GM19438 (cell line): Measurements from ENCODE around the gene NDUFA8.
"Not testable (repeated sequence)": the region's sequence is repeated elsewhere in the genome, so short reads cannot be mapped to it uniquely, and the experiment has no call there.

ENCODE experiments used
- ATAC-seq: cut with Tn5 transposase; IDR thresholded peaks from one replicate; pipeline ENCODE4 v1.9.1; 2021; ENCODE audit warnings: low read depth; ENCODE audit not compliant: unreplicated experiment

NDUFA8 gene

DNA sequence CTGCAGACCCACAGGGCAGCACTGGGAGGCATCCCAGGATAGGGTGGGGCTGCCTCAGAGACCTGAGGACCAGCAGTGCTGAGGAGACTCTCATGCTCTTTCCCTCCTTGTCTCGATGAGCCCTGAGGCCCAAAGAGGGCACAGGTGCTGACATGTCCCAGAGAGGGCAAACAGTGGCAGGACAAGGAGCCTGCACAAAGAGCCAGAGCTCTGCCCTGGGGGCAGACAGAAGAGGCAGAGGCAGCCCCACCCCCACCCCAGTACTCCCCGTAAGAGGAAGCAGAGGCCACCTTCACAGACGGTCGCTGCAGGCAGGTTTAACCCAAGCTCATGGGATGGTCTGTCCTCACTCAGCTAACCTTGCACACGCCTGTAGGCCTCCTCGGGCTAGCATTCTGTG is 37.1 kb downstream of the NDUFA8 start:
- no peak for ATAC-seq

GRCh38 chr9:122121931-122122330 is 37.6 kb downstream of the NDUFA8 start:
- ATAC-seq = no peak

DNA sequence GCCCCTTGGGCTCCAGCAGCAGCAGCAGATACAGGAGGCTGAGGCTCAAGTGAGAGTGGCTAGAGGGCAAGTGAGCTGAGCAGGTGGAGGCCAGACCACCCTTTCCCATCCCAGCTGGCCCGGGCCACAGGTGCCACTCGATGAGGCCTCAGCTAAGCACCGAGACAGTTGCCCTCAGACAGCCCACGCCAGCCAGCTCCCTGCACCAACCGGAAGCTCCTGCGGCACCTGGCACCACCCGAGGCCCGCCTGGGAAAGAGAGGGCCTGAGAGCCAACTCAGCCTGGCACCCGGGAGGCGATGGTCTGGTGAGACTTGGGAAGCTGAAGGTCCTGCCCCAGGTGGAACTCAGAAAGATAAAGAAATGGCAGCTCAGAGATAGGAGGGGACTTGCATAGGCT is 38.2 kb downstream of the NDUFA8 start:
- no peak for ATAC-seq

DNA sequence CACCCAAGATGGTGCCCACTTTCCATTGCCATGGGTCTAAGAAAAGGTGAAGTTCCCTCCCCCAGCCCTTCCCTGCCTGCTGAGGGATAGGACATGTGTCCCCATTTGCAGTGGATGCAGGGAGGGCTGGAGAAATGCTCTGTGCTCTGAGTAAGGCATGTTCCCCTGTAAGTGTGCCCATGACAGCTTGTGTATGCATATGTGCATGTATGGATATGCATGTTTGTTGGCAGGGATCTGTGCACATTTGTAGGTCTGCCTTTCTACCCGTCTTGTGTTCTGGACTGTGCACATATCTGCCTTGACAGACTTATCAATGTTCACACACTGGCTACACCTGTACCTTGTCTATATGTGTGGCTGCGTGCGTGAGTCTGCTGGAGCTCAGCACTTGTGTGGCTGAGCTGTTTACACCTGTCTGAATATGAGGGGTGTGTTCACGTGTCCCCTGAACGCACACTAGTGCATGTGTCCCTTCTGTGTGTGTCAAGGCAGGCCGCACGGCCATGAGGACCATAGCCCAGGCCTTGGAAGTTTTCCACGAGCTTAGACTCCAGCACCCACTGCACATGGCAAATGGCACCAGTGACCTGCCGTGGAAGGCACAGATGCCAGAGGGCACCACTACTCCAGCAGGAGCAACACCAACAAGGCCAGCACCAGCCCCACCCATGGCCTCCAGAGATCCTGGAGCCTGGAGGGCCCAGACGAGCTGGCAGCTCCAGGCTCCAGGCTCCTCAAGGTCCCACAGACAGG is 39.1 kb downstream of the NDUFA8 start:
- ATAC-seq = no peak

DNA sequence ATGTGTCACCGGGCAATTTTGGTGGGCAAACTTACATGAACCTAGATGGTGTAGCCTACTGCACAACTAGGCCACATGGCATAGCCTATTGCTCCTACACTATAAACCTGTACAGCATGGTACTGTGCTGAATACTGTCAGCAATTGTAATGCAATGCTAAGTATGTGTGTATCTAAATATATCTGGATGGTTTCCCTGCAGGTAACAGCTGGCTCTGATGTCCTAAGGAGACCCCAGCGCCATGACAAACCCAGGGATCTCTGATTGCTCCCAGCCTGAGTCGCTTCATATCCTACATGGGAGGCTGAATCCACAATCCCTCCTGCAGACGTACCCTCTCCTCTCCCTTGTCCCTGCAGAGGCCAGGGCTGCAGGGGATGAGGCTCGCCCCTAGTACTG is 39.9 kb downstream of the NDUFA8 start:
- no peak for ATAC-seq

DNA sequence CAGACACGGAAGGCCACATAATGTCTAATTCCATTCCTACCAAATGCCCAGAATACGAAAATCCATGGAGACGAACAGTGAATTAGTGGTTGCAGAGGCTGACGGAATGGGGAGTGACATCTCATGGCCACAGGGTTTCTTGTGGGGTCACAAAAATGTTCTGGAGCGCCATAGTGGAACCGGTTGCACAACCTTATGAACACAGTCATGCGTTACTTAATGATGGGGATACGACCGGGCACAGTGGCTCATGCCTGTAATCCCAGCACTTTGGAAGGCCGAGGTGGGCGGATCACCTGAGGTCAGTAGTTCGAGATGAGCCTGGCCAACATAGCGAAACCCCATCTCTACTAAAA is 40.4 kb downstream of the NDUFA8 start:
- no peak for ATAC-seq

DNA sequence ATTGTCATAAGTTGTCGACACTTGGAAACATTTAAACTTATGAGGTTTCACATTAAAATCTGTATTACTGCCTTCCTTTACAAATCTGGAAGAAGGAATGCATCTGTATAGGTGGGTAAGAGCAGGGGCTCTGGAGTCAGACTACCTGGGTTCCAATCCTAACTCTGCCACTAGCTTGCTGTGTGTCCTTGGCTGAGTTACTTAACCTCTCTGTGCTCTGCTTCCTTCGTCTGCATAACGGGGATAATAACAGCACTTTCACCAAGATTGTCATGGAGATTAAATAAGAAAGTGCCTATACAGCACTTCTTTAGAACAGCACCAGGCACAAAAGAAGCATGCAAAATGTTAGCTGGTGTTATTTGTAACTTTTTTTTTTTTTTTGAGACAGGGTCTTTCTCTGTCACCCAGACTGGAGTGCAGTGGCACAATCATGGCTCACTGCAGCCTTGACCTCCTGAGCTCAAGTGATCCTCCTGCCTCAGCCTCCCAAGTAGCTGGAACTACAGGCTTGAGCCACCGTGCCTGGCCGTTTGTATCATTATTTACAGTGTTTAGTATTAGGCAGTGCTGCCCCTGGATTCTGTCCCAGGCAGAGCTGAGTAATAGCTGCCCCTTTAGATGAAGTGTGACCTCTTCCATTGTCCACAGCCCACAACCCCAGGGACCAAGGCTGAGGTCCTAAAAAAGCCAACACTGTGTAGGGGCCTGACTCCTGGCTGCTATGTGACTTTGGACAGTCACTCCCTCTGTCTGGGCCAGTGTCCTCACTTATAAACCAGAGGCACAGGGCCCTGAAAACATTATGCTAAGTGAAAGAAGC is 41.0 kb downstream of the NDUFA8 start:
- no peak for ATAC-seq

GRCh38 chr9:122117241-122117640 is 42.3 kb downstream of the NDUFA8 start:
- ATAC-seq = not testable (repeated sequence)

- ATAC-seq = no peak
These were observed 43.0 kb downstream of the NDUFA8 start for GRCh38 chr9:122116448-122117173.

GRCh38 chr9:122116040-122116439 is 43.5 kb downstream of the NDUFA8 start:
- no peak for ATAC-seq

DNA sequence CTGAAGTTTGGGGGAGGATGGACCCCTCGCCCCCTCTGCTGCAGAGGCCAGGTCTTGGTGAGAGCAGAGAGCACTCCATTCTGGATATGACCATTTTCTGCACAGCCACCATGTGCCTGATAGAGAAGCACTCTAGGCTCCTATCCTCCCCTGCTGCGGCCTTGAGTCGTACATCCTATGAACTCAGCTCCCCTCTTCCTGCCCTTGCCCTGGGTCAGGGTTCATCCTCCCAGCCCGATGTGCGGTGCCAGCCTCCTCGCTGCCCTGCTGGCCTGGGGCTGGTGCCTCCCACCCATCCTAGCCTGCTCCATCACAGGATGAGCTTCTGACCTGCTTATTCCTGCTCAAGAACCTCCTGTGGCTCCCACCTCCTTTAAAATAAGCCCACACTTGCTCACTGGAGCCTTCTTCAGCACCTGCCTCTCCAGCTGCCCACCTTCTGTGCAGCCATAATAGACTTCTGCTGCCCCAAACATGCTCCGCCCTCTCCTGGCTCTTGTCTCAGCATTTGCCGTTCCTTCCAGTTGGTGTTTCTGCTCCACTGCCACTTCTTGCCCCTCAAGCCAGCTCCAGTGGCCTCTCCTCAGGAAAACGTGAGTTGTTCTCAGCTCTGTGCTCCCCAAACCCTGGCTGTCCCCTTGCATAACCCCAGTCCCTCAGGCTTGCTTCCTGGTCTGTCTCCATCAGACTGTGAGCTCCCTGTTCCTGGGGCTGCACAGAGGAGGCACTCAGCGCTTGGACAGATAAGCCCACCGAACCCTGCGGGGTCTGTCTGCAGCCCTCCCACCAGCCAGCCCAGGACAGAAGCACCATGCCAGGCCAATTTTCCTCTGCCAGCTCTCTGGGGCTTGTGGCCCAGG is 44.2 kb downstream of the NDUFA8 start:
- no peak for ATAC-seq

- ATAC-seq = no peak
These were observed 46.0 kb downstream of the NDUFA8 start for GRCh38 chr9:122113574-122113973.

DNA sequence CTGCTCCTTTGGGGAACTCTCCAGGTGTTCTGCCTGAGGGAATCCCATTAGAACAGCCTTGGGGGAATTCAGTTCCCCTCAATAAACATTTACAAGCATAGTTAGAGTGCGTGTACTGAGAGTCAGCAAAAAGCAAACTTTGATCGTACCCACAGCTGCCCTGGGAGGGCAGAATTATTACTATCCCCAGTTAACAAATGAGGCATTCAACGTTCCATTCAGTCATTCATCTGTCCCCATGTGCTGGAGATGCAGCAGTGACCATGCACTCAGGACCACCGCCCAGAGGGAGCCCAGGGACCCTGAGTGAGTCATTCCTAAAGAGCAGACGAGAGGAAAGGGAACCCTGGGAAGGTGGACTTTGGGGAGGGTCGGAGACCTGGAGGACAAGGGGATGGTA is 47.3 kb downstream of the NDUFA8 start:
- ATAC-seq = no peak

DNA sequence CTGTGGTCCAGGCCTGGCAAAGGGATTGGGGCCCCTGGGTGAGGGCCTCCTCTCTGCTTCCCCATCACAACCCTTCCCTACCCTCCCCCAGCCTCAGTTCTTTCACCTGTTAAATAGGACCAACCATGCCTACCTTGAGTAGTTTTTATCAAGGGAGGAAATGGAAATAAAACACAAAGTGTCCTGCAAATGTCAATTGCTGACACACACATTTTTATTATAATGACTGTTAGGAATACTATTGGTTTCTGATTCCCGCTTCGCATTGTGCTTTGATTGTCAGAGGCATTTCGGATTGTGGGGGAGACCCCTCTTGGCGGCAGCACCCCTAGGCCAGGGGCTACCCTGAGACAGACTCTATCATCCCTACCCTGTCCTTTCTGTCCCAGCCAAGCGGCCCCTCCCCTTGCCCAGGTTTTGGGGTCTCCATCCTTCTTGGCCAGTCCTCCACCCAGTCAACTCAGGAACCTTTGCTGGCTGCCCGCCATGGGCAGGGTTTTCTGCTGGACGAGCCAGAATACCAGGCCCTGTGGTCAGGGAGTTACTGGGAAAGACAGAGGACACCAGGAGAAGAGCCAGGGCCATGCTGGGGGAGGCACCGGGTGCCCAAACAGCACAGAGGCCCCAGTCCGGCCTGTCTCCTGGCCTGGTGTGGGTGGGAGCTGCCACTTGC is 48.0 kb downstream of the NDUFA8 start:
- no peak for ATAC-seq

GRCh38 chr9:122110100-122110833 is 49.3 kb downstream of the NDUFA8 start:
- ATAC-seq = no peak

DNA sequence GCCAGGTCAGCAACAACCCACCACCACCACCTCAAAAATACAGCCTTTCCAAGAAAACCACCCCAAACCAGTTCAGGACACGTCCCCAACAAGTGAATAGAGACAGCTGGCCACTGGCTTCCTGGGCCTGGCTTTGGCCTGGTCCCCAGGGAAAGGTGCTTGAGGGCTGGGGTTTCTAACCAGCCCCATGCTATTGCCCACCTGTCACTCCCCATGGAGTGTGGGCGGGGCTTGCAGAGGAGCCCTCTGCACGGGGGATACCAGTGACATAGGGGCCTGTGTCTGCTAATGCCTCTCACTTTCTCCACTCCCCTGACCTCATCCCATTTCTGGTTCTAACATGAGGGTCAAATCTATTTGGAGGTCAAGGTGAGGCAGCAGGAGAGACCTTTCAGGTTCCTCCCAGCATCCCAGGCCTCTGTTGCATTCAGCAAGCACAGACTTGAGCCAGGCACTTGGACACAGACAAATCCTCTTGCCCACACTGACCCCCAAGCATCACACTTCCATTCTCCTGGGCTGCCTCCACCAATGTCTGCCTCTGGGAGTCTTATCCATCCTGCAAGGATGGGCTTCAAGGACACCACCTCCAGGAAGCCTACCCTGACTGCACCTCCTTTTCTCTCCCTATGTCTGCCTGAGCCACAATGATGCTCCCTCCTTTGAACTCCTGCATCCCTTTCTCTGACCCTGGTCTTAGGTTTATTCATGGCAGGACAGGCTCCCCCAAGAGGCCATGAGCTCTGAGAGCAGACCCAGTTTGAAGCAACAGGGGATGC is 50.4 kb downstream of the NDUFA8 start:
- no peak for ATAC-seq

DNA sequence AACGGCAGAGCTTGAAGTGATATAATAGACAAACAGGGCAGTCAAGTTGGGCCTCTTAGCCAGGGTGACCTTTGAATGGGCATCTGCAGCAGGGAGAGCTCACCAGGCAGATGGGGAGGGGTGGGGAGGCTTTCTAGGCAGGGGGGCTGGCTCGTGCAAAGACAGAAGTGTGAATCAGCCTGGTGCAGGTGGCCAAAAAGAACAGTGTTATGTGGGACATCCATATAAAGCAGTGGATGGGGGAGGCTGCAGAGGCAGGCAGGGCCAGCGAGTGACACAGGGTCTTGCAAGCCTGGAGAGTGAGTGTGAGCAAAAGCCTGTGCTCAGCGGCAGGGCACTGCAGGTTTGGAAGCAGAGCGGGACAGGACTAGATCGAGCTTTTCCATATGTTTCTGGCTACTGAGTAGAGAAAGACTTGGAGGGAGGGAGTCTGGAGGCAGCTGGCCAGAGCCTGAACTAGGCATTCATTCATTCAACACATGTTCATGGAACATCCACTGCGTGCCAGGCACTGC is 52.2 kb downstream of the NDUFA8 start:
- ATAC-seq = no peak

GRCh38 chr9:122106576-122106975 is 53.0 kb downstream of the NDUFA8 start:
- no peak for ATAC-seq
